GM18951 (cell line): ENCODE measurements around the gene GRIN2A.

ENCODE experiments used
- POLR2A ChIP-seq: IDR thresholded peaks from 4 replicates; pipeline ENCODE4 v1.6.1; 2011; ENCODE audit warnings: mild to moderate bottlenecking; ENCODE audit not compliant: insufficient read length, insufficient read depth; ENCODE audit errors: extremely low read depth
- in situ Hi-C: fragments of 300-500 bp; cut with MboI; formaldehyde crosslinking; loops from one replicate; pipeline ENCODE4 v1.12.0; 2022; ENCODE audit warnings: low sequenced_read_pairs, mixed read lengths, inconsistent platforms; ENCODE audit not compliant: unreplicated experiment

GRIN2A gene

DNA sequence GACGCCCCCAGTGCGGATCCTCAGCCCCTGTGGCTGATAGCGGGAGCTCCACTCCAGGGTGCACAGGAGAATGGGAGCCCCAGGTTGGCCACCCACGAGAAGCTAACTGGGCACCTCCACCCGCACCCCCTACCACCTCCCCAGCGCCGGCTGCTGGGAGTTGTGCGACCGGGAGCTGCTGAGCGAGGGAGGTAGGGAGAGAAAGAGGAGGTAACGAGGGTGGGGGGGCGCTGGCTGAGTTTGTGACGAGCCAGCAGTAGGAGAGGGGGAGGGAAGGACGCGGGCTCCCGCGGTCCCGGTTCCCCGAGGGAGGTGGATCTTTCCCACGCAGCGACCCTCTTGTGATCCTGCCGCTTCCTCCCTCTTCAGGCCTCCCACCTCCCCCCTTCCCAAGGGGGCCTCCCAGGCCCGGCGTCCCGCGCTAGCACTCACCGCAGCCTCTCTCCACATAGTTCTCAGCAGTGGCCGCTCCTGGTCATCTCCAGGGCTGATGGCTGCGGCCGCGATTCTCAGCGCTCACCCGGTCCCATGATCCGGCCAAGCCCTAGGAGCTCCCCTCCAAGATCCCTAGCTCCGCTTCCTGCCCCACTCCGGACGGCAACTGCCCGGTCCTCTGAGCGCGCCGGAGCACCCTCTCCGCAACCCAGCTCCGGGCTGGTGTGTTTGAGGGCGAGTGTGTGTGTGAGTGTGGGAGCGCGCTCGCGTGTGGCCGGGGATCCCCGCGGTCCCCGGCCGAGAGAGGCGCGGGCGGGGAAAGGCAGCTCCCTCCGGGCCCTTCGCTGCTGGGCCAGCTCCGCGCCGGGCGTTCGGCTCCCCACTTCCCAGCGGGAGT lies at the start of gene GRIN2A:
Gene GRIN2A, minus strand, starts transcription at position 207 of the 832 bp plus-strand sequence. CDS start 2,017 bp downstream, outside the sequence.
- in situ Hi-C loops, result no loop called here
- no peak for TF ChIP-seq POLR2A

DNA sequence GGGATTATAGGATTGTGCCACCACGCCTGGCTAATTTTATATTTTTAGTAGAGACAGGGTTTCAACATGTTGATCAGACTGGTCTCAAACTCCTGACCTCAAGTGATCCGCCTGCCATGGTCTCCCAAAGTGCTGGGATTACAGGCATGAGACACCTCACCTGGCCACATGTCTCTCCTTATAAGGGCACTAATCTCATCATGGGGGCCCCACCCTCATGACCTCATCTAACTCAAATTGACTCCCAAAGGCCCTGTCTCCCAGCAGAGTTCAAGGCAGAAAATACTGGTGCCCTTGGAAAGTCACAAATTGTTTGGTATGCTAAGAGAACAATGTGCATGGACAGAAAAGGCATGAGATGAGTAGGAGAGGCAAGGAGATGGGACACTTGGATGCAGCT lies 49.3 kb upstream of the GRIN2A start:
- TF ChIP-seq POLR2A, result no peak

DNA sequence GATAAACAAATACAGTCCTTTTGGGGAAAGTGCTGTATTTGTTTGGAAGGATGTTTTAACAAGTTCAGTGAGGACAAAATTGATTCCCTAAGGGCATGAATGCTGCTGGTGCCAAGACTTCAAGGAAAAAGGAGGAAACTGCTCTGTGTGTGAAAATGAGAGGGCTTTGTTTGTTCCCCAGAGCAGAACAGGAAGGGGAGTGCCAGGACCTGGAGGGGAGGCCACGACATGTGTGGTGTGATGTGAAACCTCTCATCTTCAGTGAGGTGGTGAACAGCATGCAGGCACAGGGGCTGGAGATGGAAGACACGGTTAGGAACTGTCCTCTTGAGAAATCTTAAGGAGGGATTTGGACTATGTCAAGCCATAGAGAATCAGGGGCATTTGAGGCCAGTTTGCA lies 46.6 kb upstream of the GRIN2A start:
- TF ChIP-seq POLR2A, result no peak
- in situ Hi-C loops, result no loop called here

More for the DNA sequence above, 49.3 kb upstream of the GRIN2A start:
- in situ Hi-C loops, result no loop called here

DNA sequence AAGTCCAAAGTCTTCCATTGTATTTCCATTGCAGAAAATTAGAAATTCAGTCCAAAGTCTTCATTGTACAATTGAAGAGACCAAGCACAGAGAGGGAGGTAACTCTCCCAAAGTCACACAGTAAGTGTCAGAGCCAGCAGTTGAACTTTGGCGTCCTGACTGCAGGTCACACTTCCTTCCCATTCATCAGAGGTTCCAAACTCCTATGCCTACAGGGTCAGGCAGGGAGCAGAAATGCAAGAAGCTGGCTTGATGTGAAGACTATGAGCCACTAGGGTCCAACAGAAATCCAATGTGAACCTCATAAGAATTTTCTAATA lies 44.7 kb upstream of the GRIN2A start:
- in situ Hi-C loops, result no loop called here
- no peak for TF ChIP-seq POLR2A

DNA sequence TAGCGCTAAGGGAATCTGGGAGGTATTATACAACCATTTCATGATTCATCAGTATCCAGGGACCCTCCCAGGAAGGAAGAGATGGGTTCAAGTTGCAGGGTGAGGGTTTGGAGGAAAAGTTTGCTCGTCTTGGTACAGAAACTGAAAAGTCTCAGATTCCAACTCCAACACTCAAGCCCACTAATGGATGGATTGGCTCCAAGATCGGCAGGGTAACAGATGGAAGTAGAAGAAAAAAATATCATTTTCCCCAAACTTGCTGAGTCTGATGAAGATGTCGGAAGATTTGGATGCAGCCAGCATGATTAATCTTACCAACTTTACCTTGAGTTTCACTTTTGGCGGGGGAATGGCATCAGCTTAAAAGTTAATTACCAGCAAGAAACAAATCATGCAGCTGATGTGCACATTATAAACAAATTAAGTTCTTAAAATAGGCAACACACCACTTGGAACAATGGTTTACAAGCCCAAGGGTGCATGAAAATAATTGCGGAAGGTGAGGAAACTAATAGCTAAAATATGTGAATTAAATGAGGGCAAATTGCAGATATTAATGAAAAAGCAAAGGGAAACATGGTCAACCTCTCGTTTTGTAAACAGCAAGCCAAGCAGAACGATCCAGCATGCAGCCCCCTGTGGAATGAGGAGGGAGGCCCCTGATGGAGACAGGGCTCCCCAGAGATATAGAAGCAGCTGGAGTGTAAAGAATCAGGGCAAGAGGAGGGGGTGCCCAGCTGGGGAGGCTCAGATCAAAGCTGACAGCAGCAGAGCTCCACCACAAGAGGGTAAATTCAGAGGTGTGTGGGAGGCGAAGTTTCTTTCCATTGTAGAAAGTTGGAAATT lies 44.1 kb upstream of the GRIN2A start:
- in situ Hi-C loops, result no loop called here
- TF ChIP-seq POLR2A, result no peak

DNA sequence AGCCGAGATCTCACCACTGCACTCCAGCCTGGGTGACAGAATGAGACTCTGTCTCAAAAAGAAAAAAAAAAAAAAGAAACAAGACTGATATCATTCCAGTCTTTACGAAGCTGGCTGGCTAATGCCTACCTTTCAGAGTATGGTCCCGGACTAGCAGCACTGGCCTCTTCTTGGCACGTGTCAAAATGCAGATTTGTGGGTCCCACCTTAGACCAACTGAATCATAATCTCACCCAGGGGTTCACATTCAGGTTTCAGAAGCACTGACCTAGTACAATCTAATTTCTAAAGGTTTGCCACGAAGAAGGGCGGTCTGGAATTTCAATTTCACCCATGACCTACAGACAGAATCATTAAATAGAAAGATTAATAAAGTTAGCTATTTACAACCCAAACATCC lies 43.4 kb upstream of the GRIN2A start:
- TF ChIP-seq POLR2A, result no peak
- in situ Hi-C loops, result no loop called here

DNA sequence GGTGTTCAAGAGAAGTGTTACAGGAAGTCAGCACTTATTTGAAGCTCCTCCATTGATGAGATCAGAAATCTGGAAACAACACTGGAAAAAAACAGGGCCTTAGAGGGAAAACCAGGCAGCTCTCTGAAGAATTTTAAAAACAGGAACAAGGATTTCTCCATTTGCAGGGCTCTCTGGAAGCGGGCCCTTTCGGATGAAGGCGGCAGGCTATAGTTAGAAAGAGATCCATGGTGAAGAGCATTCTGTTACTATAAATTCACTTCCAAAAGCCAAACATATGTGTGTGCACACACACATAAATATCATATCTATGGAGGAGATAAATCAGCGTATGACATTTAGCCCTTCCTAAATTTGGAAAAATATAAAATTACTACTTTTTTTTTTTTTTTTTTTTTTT lies 42.6 kb upstream of the GRIN2A start:
- TF ChIP-seq POLR2A, result no peak
- in situ Hi-C loops, result no loop called here

DNA sequence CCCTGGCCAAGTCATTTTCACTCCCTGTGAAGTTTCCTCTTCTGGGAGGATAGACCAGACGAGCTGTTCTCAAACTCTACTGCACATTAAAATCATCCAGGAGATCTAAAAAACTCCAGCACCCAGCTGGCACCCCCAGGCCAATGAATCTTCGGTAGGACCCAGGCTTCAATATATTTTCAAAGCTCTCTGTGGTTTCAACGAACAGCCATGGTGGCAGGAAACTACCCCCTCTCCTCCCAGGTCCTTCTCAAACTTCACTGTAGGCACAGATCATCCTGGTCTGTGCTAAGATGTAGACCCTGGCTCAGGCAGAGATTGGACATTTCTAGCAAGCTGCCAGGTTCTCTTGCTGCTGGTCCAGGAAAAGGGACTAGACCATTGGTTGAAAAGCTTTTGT lies 38.7 kb upstream of the GRIN2A start:
- no peak for TF ChIP-seq POLR2A

DNA sequence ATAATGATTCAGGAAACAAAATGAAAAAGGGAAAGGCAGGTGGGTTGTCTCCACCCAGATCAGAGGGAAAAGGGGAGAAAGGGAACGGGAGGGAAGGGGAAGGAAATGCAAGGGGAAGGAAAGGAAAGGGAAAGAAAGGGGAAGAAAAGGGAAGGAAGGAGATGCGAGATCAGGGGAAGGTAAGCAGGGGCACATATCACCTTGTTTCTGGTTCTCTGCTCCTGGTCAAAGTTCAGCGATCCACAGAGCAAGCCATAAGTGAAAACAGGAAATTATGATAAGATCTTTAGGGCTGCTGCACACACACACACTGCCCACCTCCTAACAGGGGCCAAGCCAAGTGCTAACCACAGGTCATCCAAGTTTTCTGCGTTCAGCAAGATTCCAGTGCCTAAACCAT lies 37.5 kb upstream of the GRIN2A start:
- in situ Hi-C loops, result no loop called here
- no peak for TF ChIP-seq POLR2A

More for the DNA sequence above, 38.7 kb upstream of the GRIN2A start:
- in situ Hi-C loops, result no loop called here

DNA sequence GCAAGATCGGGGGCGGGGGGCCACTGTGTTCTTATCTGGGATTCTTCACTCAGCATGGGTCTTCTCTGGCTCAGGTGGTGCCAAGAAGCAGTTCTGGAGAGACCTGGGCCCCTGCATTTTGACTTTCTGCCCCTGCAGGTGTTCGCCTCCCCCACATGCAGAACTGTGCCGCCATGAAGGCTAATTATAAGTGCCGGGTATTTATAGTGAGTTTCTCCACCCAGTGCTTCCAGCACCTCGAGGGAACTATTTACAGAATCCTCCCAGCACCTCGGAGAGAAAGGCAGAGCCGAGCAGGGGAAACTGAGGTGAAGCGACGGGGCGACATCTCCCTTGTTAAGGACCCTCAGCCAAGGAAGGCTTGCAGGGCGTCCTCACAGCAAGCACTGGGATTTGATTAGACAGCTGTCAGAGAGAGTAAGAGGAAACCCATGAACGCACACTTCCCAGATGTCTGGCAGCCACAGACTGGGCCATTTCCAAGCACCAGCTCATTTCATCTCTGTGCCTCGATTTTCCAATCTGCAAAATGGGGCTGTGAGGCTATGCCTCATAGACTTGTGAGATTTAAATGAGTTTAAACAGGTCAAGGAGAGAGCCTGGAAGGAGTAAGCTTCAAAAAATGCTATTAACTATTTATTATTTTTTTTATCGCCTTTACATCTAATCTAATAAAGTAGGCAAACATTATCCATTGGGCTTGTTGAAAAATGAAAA lies 36.4 kb upstream of the GRIN2A start:
- no peak for TF ChIP-seq POLR2A
- in situ Hi-C loops, result no loop called here

DNA sequence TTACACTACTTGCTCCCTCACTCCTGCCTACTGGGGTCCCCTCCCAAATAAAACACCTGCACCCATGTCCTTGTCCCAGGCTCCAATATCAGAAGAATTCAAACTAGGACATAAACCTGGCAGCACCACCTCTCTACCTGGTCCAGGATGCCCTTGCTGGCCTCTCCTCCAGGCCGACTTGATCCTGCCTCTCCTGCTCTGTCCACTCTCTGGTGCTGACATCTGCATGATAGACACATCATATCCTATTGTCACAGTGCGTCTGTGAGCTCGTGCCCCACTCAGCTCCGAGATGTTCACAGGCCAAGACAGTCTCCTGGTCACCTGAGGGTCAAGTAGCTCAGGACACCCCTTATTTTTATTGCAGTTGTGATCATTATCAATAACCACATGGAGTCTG lies 31.5 kb upstream of the GRIN2A start:
- no peak for TF ChIP-seq POLR2A
- in situ Hi-C loops, result no loop called here

DNA sequence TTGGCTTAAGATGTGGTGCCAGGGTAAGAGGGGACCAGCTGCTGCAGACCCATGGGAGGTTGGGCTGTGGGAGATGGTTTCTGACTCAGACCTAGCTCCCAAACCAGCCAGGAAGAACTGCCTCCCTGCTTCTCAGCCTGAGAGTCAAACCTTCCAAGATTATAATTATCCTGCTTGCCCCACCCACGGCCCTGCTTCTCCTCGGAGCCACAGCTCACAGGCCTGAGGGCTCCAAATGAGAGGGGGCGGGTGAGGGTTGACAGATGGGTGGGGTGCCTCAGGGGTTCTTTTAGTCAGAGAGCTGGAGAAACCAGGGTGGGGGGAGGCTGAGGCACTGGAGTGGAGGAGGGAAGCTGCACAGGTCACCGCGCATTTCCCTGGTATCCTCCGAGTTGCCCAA lies 28.7 kb upstream of the GRIN2A start:
- in situ Hi-C loops, result no loop called here
- no peak for TF ChIP-seq POLR2A

DNA sequence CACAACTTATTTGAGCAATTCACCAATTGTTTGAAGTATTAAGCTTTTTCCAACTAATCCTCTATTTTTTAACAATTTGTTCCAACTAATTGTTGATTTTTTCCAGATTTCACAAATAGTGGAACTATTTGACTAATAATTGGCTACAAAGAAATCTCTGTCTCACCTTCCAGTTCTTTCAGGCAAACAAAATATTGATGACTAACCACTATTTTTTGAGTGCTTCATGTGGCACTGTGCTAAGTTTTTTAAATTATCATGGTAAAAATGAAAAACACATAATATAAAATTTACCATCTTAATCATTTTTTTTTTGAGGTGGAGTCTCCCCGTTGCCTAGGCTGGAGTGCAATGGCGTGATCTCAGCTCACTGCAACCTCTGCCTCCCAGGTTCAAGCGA lies 24.6 kb upstream of the GRIN2A start:
- TF ChIP-seq POLR2A, result no peak
- in situ Hi-C loops, result no loop called here
